Stimulated activated CD4-positive, alpha-beta T cell treated with anti-CD3 and anti-CD28 coated beads, Interleukin-1b, Interleukin-23, amount 100 ng/mL, for 4 hours (primary cell): ENCODE measurements around the gene PPDPF.
"Not testable (repeated sequence)": the region's sequence is repeated elsewhere in the genome, so short reads cannot be mapped to it uniquely, and the experiment has no call there.

ENCODE experiments used
- DNase-seq, 2 donors: peaks; one replicate each; pipeline ENCODE4 v3.0.0-alpha.2; 2020; ENCODE audit warnings: low read depth in 2 of 2

PPDPF gene

DNA sequence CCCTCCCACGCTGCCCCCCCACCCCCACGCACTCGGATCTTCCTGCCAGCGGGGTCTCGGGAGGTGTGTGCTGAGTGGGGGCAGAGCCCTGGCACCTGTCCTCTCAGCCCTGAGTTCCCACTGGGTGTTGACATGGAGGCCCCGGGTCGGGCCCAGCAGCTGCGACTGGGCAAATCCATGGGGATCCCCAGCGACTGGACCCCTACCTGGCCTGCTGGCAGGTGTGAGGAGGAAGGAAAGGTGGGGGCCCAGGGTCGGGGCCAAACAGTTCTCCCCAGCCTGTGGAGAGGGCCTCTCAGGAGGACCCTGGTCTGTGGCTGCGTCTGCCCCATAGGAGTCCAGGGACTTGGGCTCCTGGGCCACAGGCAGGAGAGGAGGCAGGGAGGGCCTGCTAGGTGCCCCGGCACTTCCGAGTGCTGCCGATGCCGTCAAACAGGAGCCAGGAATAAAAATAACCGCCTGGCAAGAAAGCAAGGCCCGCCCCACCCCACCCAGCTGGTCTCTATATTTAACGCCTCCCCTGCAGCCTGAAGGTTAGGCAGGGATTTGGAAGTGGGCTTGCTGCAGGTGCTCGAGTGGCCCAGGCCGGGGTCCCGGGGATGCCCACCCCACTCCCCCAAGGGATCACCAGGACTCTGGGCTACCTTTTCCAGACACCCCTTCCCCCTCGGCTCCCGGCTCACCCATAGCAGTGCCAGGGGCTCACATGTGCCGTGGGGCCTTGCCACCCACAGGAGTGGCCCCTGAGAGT lies 20.2 kb upstream of the PPDPF start:
- no peak for DNase-seq

DNA sequence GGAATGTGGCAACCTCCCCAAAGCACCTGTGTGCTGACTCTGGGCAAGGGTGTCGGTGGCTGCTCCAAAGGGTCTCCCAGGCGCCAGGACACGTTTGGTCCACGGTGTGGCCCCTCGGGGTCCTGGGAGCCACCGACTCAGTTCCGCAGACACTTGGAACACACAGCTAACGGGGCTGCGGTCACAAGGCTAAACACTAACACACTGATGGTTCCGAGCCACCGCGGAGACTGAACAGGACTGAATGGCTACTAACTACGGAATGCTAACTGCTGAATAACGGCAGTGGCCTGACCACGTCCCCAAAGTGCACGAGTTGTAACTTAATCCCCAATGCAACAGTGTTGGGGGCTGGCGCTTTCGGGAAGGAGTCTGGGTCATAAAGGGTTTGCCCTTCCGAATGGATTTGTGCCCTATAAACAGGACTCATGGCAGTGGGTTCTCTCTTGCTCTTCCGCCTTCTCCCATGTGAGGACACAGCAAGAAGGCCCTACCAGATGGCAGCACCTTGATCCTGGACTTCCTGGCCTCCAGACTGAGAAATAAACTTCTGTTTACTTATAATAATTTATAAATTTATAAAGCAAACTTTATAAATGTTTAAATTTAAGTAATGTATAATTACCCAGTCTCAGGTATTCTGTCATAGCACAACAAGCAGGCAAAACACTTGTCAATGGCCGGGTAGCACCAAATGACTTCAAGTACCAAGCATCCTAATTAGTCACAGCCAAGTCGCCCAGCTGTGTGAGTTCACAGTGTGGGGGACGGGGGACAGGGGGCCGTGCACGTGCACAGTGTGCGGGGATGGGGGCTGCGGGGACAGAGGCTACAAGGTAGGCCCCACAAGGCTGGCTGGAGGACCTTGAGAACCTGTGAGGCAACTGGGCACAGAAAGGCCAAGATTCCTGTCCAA lies 19.4 kb upstream of the PPDPF start:
- no peak for DNase-seq

DNA sequence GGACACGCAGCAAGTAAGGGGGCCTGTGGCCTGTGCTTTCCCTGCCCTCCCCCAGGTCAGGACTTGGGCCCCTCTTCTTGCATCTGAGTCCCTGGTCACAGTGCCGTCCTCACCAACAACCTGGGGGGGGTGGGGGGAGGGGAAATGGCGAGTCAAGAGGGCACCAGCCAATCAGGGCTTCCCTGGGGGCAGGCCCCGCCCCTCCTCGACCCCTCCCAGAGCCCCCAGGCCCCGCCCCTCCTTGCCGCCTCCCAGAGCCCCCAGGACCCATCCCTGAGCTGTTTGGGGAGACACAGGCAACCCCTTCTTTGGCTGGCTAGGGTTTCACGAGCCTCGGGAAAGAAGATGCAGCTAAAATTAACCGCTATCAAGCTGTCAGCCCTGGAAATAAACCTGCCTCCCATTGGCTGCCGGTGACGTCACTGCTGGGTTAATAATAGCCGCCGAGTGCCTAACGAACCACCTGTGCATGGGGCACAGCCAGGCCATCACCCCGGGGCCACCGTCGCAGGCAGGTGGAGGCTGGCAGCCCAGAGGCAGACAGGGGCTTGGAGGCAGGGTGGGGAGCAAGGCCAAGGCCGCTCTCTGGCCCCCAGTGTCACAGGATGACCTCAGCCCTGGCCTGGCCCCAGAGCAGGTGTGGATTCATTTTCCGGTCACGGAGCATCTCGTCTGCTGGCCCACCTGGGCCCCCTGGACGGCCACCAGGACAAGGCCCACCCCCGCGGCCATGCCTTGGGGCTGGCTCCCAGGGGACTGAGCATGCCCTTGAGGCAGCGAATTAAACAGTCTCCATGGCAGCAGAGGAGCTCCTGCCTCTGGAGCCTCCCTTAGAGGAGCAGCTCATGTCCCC lies 18.5 kb upstream of the PPDPF start:
- DNase-seq = no peak

DNA sequence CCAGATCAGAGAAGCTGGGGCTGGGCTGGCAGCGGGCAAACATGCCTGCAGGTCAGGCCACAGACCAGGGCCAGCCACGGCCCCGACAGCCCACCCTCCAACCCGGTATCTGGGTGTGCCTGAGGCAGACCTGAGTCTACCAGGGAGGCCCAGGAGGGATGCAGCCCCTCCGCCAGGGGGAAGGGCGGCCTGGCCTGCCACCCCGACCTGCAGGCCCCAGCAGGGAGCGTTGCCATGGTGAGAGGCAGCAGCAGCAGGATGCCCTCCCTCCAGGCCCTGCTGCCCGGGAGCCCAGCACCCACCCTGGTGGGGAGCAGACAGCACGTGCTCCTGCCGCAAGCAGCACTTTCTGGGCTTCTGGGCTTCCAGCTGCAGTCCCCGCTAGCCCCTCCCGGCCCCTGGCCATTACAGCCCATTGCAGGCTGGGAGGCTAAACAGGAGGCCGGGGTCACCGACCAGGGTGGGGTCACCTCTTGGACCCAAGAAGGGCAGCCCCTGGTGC lies 17.8 kb upstream of the PPDPF start:
- DNase-seq = no peak

DNA sequence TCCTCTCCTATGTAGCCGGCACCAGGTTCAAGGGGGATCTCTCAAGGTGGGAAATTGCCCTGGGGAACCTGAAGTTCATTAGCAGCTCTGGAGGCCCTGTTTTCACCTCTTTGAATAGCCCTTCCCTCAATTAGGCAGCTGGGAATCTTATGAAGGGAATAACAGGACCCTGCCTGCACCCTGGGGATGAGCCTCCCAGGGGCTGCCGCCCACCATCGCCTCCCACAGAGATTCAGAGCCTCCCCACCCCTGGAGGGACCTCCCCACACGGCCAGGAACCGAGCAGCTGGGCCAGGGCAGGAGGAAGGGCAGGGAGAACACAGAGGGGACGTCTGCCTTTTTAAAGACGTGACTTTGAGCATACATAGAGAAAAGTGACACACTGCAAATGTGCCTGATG lies 17.0 kb upstream of the PPDPF start:
- DNase-seq = no peak

DNA sequence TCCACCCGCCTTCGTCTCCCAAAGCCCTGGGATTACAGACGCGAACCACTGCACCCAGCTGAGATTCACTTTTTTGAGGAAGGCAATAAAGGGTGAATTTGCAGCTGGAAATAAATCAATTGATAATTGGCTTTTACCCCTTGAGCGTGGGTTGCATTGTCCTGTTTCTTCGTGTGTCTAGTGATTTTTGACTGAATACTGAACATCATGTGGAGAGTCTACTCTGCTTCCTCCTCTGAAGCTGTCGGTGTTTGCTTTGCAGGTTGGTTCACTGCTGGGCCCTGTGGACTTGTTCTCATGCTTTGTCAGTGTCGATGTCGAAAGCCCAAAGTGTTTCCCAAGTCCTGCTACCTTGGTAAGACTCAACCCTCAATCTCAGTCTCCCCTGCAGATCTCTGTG lies 15.9 kb upstream of the PPDPF start:
- no peak for DNase-seq

DNA sequence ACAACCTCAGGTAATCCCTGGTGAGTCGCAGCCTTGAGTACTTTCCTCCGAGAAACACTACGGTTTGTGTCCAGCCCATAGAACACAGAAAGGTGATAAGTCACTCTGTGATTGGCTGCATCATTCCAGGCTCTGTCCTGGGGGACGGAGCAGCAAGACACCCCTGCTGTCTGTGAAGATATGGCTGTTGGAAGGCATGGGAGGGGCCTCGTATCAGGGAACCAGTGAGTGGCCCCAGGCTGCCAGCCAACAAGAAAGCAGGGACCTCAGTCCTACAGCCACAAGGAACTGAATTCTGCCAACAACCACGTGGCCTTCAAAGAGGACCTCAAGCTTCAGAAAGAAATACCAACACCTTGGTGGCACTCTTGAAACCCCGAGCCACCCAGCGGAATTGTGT lies 15.3 kb upstream of the PPDPF start:
- DNase-seq = no peak

DNA sequence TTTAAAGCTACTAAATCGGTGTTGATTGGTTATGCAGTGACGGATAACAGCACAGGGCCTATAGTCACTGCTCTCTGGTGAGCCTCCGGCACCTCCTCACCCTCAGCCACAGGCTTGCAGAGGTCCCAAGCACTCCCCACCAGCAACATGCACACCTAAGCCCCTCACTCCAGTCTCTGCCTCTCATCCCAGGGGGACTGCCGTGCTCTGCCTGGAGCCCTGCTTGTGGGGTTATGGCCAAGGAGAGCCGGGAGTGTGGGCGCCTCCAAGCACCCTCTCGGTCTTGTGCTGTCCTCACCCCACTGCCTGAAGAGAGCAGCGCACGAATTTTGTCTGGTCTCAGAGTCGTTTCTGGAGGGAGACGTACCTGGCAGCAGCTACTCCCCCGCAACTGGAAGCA lies 14.8 kb upstream of the PPDPF start:
- DNase-seq = no peak

DNA sequence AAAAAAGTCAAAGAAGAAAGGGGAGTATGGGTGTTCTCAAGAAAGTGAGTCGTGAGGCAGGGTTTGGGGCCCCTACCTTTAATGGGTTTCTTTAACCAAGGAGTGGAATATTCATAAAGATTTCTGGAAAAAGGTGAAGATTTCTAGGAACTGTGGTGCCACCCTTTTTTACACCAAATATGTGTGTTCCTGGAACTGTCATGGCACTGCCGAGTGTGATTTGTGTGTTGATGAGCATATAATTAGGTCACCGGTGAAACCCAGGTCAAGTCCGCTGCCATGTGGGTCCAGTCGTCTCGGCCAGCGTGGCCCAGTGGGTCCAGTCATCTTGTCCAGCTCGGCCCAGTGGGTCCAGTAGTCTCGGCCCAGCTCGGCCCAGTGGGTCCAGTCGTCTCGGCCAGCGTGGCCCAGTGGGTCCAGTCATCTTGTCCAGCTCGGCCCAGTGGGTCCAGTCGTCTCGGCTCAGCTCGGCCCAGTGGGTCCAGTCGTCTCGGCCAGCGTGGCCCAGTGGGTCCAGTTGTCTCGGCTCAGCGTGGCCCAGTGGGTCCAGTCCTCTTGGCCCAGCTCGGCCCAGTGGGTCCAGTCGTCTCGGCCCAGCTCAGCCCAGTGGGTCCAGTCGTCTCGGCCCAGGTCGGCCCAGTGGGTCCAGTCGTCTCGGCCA lies 13.4 kb upstream of the PPDPF start:
- no peak for DNase-seq

DNA sequence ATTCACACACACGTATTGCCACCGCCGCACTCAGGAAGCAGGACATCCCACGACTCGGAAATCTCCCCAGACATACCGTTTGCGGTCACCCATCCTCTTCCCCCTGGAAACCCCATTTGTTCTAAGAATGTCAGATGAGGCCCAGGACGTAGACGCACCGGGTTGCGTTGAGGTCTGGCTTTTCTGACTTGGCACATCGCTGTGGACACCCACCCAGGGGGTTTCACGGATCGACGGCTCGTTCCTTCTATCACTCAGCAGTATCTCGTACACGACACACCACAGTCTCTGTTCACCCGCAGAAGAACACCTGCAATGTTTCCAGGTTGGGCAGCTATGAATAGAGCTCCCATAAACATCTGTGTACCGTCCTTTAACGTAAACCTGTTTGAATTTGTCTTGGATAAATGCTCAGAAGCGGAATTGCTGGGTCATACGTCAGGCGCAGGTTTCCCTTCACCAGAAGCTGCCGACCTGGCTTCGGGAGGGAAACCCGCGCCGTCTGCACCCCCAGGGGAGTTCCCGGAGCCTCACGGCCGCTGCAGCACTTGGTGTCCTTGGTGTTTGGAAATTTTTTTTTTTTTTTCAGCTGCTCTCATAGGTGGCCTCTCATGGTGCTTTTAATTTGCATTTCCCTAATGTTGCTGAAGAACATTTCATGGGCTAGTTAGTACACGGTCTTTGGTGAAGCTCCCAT lies 12.3 kb upstream of the PPDPF start:
- DNase-seq = no peak

DNA sequence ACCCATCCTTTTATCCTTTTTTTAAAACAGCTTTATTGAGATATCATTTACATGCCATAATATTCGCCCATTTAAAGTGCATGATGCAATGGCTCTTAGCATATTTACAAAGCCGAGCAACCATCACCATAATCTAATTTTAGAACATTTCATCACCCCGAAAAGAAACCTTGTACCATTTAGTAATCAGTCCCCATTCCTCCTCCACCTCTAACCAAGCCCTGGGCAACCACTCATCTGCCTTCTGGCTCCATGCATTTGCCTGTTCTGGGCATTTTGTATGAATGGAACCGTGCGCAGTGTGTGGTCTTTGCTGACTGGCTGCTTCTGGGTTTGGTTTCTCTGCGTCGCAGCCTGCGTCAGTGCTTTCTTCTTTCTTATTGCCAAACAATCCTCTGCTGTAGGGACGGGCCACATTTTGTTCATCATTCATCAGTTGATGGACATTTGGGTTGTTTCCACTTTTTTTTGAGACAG lies 11.4 kb upstream of the PPDPF start:
- no peak for DNase-seq

DNA sequence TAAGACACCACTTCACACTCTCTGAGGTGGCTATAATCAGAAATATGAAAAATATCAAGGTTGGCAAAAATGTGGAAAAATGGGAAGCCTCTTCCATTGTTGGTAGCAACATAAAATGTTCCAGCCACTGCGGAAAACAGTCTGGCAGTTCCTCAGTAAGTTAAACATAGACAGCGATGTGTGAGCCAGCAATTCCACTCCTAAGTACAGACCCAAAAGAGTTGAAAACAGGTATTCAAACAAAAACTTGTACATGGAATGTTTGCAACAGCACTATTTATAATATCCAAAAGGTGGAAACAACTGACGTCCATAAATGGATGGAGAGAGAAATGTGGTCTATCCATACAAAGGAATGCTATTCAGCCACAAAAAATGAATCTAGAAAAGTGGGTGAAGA lies 7.4 kb upstream of the PPDPF start:
- no peak for DNase-seq

DNA sequence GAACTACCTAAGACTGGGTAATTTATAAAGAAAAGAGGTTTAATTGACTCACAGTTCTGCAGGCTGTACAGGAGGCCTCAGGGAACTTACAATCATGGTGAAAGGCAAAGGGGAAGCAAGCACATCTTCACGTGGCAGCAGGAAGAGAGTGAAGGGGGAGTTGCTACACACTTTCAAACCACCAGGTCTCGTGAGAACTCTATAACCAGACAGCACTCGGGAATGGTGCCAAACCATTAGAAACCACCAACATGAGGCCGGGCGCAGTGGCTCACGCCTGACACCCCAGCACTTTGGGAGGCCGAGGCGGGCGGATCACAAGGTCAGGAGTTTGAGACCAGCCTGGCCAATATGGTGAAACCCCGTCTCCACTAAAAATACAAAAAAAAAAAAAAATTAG lies 6.0 kb upstream of the PPDPF start:
- not testable (repeated sequence) for DNase-seq

DNA sequence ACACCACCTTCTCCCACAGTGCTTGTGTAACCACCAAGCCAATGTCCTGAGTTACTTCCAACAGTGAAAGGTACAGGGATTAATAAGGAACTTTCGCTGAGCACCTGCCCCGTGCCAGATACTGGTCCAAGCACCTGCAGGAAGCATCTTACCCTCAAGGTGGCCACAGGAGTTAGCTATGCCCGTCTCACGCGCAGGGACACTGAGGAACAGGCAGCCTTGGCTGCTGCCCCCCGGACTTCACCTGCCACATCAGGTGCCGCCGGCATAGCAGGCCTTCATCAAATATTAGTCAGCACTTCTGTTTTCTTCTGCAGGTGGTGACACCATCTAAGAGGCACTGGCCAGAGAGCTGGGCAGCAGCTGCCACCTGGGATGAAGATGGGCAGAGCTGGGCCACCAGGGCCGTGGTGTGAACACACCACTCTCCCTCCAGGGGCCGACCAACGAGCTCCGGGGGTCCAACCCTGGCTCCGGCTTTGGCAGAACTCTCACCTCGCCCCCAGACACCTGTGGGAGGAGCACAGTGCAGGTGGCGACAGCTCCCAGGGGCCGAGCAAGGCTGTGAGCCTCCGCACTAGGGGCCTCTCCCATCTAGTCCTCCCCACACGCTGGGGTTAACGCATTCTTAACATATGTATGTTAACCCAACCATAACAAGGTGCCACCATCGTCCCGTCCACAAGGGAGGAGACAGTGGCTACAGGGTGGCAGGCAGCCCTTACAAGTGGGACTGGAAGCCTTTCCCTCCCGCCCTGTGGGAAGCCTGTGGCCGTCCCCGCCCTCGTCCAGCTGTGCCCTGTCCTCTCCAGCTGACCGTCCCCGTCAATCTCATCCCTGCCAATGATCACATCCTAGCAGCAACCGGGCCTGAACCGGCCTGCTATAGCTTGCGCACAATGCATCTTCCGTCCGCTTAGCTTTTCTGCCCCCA lies 2.9 kb upstream of the PPDPF start:
- no peak for DNase-seq

DNA sequence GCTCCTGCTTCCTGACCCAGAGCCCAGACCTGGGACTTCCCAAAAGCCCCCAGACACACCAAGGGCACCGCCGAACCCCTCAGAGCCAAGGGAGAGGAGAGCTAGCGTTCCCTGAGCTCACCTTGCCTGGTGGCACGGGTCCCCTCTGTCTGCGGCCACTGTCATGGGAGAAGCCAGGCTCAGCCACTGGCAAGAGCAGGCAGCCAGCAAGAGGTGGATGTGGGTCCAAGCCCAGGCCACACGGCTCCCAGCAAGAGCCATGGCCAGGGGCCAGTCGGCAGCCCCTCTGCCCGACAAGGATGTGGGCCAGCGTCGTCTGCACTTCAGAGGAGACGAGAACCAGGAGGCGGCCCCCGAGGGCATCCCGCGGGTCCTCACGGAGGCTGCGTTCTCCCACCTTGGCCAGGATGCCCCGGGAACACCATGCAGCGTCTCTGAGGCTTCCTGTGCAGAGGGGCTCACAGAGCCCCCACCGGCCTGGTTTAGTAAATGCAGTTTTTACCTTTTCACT lies 2.2 kb upstream of the PPDPF start:
- DNase-seq = no peak

DNA sequence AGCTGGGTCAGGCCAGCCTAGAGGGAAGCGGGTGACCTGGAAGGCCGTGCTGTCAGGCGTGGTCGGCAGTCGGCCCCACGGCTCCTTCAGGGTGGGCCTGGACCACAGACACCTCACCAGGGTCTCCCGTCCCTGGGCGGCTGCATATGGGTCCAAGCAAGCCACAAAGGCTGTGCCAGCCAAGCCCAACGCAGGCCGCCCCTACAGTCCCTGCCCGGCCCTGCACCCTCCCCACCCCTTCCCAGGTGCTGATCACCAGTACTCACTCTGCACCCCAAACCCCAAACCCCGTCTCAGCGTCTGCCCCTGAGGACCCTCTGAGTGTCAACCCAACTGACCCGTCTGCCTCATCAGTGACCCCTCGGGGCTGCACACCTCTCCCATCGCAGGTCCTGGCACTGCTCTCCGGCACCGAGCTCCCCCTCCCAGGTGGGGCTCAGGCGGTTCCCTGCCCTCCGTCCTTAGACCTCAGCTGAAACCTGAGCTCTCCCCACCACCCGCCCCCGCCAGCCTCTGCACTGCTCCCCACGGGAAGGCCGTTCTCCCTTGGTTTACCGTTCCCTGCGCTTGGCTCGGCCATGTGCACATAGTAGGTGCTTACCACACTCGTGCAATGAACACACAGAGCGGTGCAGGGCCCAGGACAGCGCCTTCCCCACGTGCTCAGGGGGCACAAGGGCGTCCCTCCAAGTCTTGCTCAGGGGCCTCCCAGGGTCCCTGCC lies 1.5 kb upstream of the PPDPF start:
- no peak for DNase-seq

DNA sequence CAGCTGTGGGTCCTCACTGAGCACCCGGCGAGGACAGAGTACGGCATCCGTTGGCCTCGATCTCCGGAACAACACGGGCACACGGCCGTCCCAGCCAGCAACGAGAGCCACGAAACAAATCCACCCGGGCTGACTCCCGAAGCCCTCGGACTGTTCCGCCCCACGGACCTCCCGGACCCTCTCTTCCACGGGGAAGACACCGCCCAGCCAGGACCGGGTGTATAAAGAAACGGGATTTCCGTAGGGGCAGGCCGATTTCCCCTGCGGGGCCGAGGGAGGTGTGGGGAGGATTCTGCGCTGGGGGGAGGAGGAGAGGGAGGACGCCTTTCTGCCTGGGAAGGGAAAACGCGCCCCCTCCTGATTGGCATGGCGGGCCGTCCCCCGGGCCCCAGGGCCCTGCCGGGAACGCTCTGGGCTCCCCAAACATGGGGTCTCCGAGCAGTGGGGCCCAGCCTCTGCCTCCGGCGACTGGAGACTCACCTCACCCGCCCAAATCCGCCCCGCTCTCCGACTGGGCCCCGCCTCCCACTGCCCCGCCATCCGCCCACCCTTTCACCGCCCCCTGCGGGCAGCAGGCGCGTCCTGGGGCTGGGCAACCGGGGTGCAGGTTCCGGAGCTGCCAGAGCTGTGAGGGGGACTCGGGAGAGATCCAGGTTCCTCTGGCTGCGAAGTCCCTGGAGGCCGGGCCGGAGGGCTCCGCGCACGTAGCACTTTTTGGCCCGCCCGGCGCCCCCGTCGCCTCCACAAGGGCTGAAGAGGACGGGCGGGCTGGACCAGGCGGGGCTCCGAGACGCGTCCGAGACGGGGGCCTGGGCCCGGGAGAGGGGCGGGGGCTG lies 679 bp upstream of the PPDPF start:
- peak in 1 of 2 donors; percentile 51 for DNase-seq
